GM21447 (cell line): ENCODE data around the gene COPS9.

Source experiments
- ATAC-seq: cut with Tn5 transposase; IDR thresholded peaks from one replicate; pipeline ENCODE4 v1.9.1; 2021; ENCODE audit not compliant: unreplicated experiment

The COPS9 gene

GRCh38 chr2:240137596-240138253 lies 1.6 kb upstream of the COPS9 start:
- no peak for ATAC-seq

- peak; percentile 13 for ATAC-seq
Measured at GRCh38 chr2:240136671-240137292, 677 bp upstream of the COPS9 start.

DNA sequence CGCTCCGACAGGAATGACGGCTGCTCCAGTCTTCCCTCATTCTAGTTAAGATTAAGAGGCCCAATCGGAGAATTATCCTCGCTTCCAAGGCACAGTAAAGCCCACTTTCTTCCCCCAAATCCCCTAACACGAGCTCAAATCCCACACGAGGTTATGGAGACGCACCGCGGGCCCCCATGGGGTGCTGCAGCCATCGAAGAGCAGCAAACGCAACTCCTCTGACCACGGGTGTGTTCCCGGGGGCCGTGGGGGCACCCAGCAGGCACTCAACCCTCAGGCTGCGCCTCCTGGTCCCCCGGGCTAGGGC lies 446 bp downstream of the COPS9 start:
- ATAC-seq = peak; percentile 23

- no peak for ATAC-seq
Measured at GRCh38 chr2:240134956-240135520, 1.1 kb downstream of the COPS9 start.

- no peak for ATAC-seq
Measured at GRCh38 chr2:240134466-240134865, 1.6 kb downstream of the COPS9 start.

DNA sequence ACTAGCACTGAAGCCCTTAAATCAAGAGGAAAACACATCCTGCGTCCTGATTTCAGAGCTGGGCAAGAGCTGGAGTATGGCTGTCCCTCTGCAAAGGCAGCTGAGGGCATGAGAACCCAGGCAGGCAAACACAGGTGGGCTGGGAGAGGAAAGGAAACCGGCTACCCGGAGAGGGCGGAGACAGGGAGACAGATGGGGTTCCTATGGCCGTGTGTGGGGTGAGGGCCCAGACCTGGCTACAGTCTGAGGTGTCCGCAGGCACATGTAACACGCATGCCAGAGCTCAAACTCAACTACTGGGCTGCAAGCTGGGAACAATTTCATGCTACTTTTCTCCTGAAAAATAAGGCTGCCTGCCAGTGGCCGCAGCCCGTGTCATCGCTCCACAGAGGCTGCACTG lies 2.7 kb downstream of the COPS9 start:
- ATAC-seq = no peak

DNA sequence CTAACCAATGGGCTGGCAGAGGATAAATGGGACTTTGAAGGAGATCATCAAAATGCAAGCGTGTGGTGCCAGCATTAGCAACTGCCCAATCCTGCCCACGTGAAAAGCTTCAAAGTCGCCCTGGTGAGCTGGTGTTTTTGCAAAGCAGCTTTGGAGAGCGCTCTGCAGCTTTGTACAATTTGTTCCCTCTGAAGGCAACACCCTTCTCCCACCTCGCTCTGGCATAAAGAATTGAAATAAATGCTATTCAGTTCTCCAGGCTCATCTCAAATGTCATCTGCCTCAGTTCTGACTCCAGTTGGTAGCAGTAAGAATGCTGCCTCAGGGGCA lies 3.5 kb downstream of the COPS9 start:
- no peak for ATAC-seq

DNA sequence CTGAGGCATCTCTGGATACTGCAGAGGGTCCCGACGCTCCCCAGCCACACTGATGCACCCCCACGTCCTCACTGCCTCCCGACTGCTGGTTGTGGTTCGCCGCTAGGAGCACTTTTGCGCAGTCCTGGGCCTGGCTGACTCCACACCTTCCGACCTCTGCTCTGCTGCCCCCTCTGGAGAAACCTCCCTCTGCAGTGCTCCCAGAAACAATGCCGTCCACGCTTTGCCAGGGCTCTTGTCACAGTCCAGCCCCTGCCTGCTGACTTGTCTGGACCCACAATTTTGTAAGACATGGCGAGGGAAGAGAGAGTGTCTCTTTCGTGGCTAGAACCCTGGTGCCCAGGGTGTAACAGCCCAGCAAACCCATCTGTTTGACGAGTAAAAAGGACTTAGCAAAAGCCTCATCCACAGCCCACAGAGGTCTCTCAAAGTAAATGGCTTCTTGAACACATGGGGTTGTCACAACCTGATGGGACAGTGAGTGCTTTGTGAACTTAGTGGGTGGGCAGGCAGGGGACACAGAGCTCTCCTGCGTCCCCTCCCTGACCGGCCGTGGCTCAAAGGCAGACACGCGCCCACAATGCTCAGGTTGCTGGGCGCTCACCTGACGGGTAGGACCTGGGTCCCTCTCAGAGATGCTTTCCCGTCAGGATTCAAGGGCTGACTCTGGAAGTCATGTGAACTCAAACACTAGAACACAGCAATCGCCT lies 4.0 kb downstream of the COPS9 start:
- ATAC-seq = no peak

DNA sequence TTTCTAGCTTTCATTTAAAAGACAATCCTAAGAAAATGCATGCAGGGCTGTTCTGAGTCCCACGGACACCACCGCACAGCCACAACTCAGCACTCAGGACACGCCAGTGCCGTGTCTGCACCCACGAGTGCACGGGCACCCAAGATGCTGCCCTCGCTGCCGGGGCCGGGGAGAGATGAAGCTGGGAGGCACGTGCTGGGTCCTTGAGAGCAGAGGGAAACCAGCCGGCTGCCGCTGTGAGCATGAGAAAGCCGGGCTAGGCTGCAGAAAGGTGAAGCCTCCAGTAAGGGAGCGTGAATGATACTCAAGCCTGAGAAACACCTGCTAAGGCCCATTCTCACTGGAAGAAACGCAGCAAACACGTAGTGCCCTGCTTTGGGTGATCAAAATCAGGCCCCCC lies 4.8 kb downstream of the COPS9 start:
- ATAC-seq = no peak

GRCh38 chr2:240130393-240131195 lies 5.5 kb downstream of the COPS9 start:
- no peak for ATAC-seq

DNA sequence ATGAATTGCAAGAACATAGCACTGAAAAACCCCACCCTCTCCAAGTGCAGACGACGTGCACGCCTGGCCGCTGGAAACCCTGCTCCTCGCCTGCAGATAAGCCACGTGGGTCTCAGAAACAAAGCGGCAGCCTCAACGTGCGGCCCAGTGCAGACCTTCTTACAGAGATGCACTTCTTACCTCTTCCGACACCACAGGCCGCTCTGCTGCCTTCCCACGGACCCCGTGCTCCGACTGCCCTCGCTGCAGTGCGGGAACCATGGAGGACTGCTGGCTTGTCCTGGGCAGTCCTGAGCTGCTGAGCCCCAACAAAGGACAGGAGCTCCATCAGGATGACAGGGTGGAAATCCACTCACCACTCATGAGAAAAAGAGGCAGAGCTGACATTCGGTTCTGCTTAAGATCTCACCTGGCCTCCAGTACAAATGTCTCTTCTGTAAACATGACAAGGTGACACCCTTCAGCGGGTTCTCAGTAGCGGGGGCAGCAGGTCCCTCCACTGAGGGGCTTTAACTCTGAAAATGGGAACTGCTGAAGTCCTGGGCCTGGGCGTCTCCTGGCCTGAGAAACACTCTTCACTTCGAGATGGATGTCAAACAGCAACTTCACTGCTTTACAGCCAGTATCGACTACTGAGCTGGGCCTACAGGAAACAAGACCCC lies 6.2 kb downstream of the COPS9 start:
- no peak for ATAC-seq

DNA sequence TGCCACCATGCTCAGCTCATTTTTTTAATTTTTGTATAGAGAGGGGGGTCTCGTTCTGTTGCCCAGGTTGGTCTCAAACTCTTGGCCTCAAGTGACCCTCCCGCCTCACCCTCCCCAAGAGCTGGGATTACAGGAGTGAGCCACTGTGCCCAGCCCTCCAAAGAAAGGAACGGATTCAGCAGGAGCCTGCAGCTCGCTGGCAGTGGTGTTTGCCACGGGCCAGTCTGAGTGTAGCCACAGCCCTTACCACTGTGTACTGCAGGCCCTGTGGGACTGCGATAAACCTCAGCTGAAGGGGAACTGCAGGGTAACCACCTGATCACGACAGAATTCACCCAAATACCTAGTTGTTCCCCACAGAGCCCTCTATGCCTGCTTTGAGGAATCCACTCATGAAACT lies 6.8 kb downstream of the COPS9 start:
- ATAC-seq = no peak

DNA sequence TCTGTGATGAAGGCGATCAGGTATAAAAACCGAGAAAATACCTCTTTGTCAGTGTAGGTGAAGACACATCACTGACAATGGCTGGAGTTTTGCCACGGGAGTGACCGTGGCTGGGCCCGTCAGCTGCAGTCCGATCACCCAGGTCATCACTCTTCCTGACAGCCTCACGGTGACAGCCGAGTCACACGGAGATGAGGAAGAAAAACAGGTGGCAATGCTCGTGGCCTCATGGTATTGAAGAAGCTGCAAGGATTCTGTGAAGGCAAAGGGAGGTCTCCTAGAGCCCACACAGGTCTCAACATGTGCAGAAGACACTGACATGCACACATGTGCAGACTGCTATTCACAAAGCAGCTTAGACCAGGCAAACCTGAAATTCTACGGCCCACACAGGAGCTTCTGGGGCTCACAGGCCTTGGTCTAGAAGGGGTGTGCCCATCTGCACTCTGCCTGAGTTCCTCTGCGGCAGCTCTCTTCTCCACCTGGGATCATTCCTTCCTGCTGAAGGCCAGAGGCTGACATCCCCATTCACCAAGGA lies 7.4 kb downstream of the COPS9 start:
- ATAC-seq = no peak

DNA sequence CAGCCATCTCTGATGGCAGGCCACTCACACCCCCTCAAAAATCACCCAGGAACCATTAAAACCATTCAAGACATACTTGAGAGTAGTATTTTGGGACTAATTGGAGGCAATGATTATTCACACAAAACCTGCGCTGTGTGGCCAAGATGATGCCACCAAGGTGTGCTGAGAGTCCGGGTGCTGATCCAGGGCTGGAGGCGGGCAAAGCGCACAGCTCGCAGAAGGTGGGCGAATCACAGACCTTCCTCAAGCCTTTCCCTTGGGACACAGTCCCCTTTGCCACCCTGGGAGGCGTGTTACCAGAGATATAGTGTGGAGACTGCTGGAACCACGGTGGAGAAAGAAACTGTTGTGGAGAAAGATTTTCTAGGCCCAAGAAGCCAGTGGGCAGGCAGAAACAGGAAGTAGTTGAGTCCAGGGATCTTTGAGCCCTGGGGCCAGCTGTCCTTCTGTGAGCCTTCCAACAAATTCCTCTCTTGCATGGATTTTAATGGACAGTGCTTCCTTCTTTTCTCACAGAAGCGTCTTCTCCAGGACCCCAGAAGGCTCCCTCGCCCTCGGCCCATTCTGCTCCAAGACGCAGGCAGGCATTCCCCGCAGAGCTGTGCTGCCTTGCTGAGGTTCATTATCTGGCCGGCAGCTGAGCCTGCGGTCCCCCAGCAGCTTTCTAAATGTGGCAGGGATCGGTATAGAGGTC lies 8.0 kb downstream of the COPS9 start:
- no peak for ATAC-seq

- no peak for ATAC-seq
Measured at GRCh38 chr2:240127191-240127750, 8.8 kb downstream of the COPS9 start.

DNA sequence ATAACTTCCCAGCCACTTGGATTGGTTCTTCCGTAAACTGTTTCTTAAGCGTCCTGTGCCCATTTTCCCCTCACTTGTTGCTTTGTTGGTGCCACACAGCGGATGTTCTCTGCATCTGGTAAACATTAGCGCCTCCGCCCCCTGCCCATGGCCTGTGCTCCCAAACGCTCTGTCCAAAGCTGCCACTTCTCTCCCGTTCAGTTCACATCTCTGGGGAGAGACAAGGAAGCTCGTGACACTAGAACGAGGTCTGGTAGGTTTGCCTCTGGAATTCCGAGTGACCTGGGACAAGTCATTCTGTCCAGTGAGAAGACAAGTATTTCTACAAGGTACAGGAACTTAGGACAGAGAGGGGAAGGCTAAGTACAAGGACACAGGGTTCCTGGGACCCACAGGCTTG lies 9.4 kb downstream of the COPS9 start:
- no peak for ATAC-seq

GRCh38 chr2:240125742-240126141 lies 10.4 kb downstream of the COPS9 start:
- ATAC-seq = no peak

- ATAC-seq = no peak
Measured at GRCh38 chr2:240124651-240125030, 11.5 kb downstream of the COPS9 start.

GRCh38 chr2:240123821-240124650 lies 12.1 kb downstream of the COPS9 start:
- ATAC-seq = no peak
